Endothelial cell of umbilical vein (primary cell): ENCODE results near the gene APOL4. TPM values are rescaled to one million over a fixed set of nuclear protein-coding genes. Genes with fewer than 3 reads are reported as not detected.

Experiments used
- BruUV-seq: library from RNA; stranded (reverse); fragments of 400-500 nt; replicated peaks from 2 replicates; lab custom pipeline; 2021; lab: Mats Ljungman, UMichigan
- CTCF ChIA-PET: fragments of 300-600, 350-600 bp; sonication (Branson Sonifier 250); formaldehyde crosslinking; loops from one replicate; lab custom pipeline; 2021; ENCODE audit warnings: antibody characterized with exemption, inconsistent platforms; lab: Charles Lee
- POLR2A ChIA-PET: fragments of 300-600, 350-600 bp; sonication (Branson Sonifier 250); formaldehyde crosslinking; loops from one replicate; lab custom pipeline; 2021; ENCODE audit warnings: antibody characterized with exemption, inconsistent platforms; lab: Charles Lee
- DNase-seq: peaks from one replicate; pipeline ENCODE4 v3.0.0-alpha.2; 2011; ENCODE audit warnings: low read depth, low spot score
- FAIRE-seq: peaks from 2 replicates; lab custom pipeline; 2011; peaks lifted over from hg19 to GRCh38; lab: Jason Lieb, UNC
- H2AFZ ChIP-seq: 2 replicates; pipeline ENCODE4 v1.6.0; 2012; ENCODE audit warnings: low read depth, low read length, control low read depth, inconsistent platforms
- H3K27ac ChIP-seq: 2 replicates; pipeline ENCODE4 v1.5.1; 2011; ENCODE audit warnings: low read depth, mild to moderate bottlenecking, control low read depth, low read length, moderate library complexity; ENCODE audit not compliant: insufficient read depth
- H3K27me3 ChIP-seq, 2 experiments: 2 replicates each; pipeline versions ENCODE4 v1.6.0 to v1.6.1; 2011; ENCODE audit warnings: low read length in 2 of 2, mixed read lengths in 1 of 2; ENCODE audit not compliant: control insufficient read depth in 2 of 2, insufficient read depth in 2 of 2
- H3K36me3 ChIP-seq, 2 experiments: 2 replicates in 1 of 2; 3 replicates in 1 of 2; pipeline ENCODE4 v1.5.1; 2011; ENCODE audit warnings: low read length in 2 of 2, mild to moderate bottlenecking in 1 of 2, moderate library complexity in 1 of 2; ENCODE audit not compliant: control insufficient read depth in 2 of 2, insufficient read depth in 2 of 2; ENCODE audit errors: extremely low read depth in 1 of 2
- H3K4me1 ChIP-seq: 3 replicates; pipeline ENCODE4 v1.5.1; 2011; ENCODE audit warnings: mild to moderate bottlenecking, low read length; ENCODE audit not compliant: control insufficient read depth, insufficient read depth; ENCODE audit errors: extremely low read depth
- H3K4me2 ChIP-seq: 2 replicates; pipeline ENCODE4 v1.6.1; 2011; ENCODE audit warnings: low read length, control low read depth, mixed read lengths; ENCODE audit not compliant: insufficient read depth
- H3K4me3 ChIP-seq, 3 experiments: fragments of 200-600 bp in 1 of 3; sonication (generic), shearing (Covaris generic) in 1 of 3; replicated peaks in 1 of 3; 2 replicates each; pipeline ENCODE4 v1.5.1; 2011 to 2016; ENCODE audit warnings: control low read depth in 3 of 3, low read length in 3 of 3, mild to moderate bottlenecking in 2 of 3, inconsistent platforms in 1 of 3, low read depth in 1 of 3, moderate library complexity in 1 of 3; ENCODE audit not compliant: insufficient read depth in 1 of 3
- H3K79me2 ChIP-seq: 2 replicates; pipeline ENCODE4 v1.6.0; 2012; ENCODE audit warnings: low read length, inconsistent platforms; ENCODE audit not compliant: control insufficient read depth, insufficient read depth
- H3K9ac ChIP-seq: replicated peaks from 2 replicates; pipeline ENCODE3; 2011; ENCODE audit warnings: low read length, control low read depth; ENCODE audit not compliant: insufficient read depth; ENCODE audit errors: extremely low read depth
- H3K9me1 ChIP-seq: replicated peaks from 3 replicates; pipeline ENCODE4 v1.6.0; 2011; ENCODE audit warnings: mild to moderate bottlenecking, low read length; ENCODE audit not compliant: control insufficient read depth, insufficient read depth; ENCODE audit errors: extremely low read depth
- H3K9me3 ChIP-seq: replicated peaks from 2 replicates; pipeline ENCODE4 v1.5.1; 2012; ENCODE audit warnings: low read length, inconsistent platforms; ENCODE audit not compliant: control insufficient read depth, insufficient read depth
- H4K20me1 ChIP-seq: replicated peaks from 2 replicates; pipeline ENCODE3; 2011; ENCODE audit warnings: mild to moderate bottlenecking, low read length; ENCODE audit not compliant: control insufficient read depth, insufficient read depth; ENCODE audit errors: extremely low read depth
- EZH2 ChIP-seq: IDR thresholded peaks from 2 replicates; pipeline ENCODE4 v1.6.1; 2012; ENCODE audit warnings: borderline replicate concordance, low read depth, mild to moderate bottlenecking, moderate library complexity, low read length, inconsistent platforms; ENCODE audit not compliant: severe bottlenecking
- FOS ChIP-seq: IDR thresholded peaks from 2 replicates; pipeline ENCODE4 v1.6.1; 2011; ENCODE audit warnings: mild to moderate bottlenecking, low read length, moderate library complexity, borderline replicate concordance; ENCODE audit not compliant: insufficient read depth
- GATA2 ChIP-seq: IDR thresholded peaks from 2 replicates; pipeline ENCODE4 v1.7.0; 2011; ENCODE audit warnings: low read depth, mild to moderate bottlenecking, moderate library complexity, mixed read lengths, low read length; ENCODE audit not compliant: insufficient read length, insufficient read depth
- JUN ChIP-seq: IDR thresholded peaks from 2 replicates; pipeline ENCODE4 v1.6.1; 2011; ENCODE audit warnings: borderline replicate concordance, low read depth; ENCODE audit not compliant: insufficient read length, insufficient read depth
- MYC ChIP-seq: IDR thresholded peaks from one replicate; pipeline ENCODE4 v1.6.1; 2011; ENCODE audit warnings: mild to moderate bottlenecking, low read depth, low read length
- POLR2A ChIP-seq: IDR thresholded peaks from 2 replicates; pipeline ENCODE4 v1.6.1; 2012; ENCODE audit warnings: low read depth, mild to moderate bottlenecking, control low read depth, low read length
- POLR2AphosphoS5 ChIP-seq: IDR thresholded peaks from 2 replicates; pipeline ENCODE4 v1.6.1; 2012; ENCODE audit warnings: low read depth, mild to moderate bottlenecking, control low read depth, low read length, moderate library complexity; ENCODE audit not compliant: insufficient read depth
- dilution Hi-C: fragments of 300-500 bp; cut with MboI; formaldehyde crosslinking; loops from one replicate; pipeline ENCODE4 v1.15.0; 2019; ENCODE audit warnings: low sequenced_read_pairs; ENCODE audit not compliant: extremely low pct_ligation_motif_present
- intact Hi-C: fragments of 100-400 bp; cut with micrococcal nuclease; formaldehyde crosslinking; loops from one replicate; pipeline ENCODE4 v1.10.0; 2022
- polyA plus RNA-seq, 4 experiments: library from polyadenylated mRNA; depleted of rRNA in 3 of 4; stranded (reverse) in 3 of 4; unstranded in 1 of 4; fragments of >200 nt; gene quantifications; 2 replicates each; pipeline versions ENCODE4 v1.2.1 to v1.2.3, GENCODE V29; 2011 to 2012; ENCODE audit warnings: missing spikeins in 1 of 4
- total RNA-seq: library from RNA; stranded (reverse); gene quantifications from 2 replicates; pipeline ENCODE4 v1.2.3, GENCODE V29; 2021
- TF ChIP-seq, protein P1 (sequence below): IDR thresholded peaks from 2 replicates; pipeline ENCODE4 v1.6.1; 2011; ENCODE audit not compliant: insufficient read depth, insufficient read length
- TF ChIP-seq, protein P2 (sequence below), 2 donors: IDR thresholded peaks; 1 replicate in 1 of 2; 2 replicates in 1 of 2; pipeline ENCODE4 v1.5.1; 2011; ENCODE audit warnings: low read length in 2 of 2, mild to moderate bottlenecking in 2 of 2, moderate library complexity in 2 of 2, control low read depth in 1 of 2, inconsistent platforms in 1 of 2, low read depth in 1 of 2; ENCODE audit not compliant: insufficient read depth in 1 of 2; ENCODE audit errors: extremely low read depth in 1 of 2

APOL4 gene
- total and polyA plus RNA-seq, 2 donors (not counting 3 experiments of a cell fraction or from before 2014, with no cell fraction given) = 0.33 to 0.97 TPM

DNA sequence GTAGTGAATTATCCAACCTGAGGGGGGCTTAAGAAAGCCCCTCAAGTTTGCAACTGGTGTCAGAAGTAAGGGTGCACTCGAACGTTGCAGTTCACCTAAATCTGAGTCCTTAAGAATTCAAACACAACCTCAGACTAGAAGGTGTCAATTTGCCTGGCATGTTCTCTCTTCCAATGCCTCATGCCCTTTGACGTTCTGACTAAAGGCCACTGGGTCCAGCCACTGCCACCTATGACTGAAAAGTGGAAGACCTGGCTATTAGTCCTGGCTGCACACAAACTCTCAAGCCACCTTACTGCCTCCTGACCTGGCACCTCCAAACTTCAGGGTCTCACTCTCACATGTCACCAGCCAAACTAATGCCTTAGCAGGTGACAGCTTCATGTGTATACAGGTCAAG, 8.0 kb downstream of the APOL4 start:
- no peak overlapping the region for H2AFZ ChIP-seq
- no peaks in the 10 kb centered on the region for H3K9me3 ChIP-seq
- no peak overlapping the region for H3K27ac ChIP-seq
- peaks cover 0 to 6% of the 10 kb centered on the region in 2 experiments for H3K27me3 ChIP-seq
- H3K4me3 ChIP-seq = no peak overlapping the region
- H3K79me2 ChIP-seq = no peaks in the 10 kb centered on the region
- POLR2A ChIA-PET = no interaction called here
- TF ChIP-seq, protein P1, sequence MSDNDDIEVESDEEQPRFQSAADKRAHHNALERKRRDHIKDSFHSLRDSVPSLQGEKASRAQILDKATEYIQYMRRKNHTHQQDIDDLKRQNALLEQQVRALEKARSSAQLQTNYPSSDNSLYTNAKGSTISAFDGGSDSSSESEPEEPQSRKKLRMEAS = no peak
- TF ChIP-seq JUN (no peak), POLR2A (no peak), FOS (no peak), MYC (no peak), POLR2AphosphoS5 (no peak), EZH2 (no peak), GATA2 (no peak)
- TF ChIP-seq, protein P2, sequence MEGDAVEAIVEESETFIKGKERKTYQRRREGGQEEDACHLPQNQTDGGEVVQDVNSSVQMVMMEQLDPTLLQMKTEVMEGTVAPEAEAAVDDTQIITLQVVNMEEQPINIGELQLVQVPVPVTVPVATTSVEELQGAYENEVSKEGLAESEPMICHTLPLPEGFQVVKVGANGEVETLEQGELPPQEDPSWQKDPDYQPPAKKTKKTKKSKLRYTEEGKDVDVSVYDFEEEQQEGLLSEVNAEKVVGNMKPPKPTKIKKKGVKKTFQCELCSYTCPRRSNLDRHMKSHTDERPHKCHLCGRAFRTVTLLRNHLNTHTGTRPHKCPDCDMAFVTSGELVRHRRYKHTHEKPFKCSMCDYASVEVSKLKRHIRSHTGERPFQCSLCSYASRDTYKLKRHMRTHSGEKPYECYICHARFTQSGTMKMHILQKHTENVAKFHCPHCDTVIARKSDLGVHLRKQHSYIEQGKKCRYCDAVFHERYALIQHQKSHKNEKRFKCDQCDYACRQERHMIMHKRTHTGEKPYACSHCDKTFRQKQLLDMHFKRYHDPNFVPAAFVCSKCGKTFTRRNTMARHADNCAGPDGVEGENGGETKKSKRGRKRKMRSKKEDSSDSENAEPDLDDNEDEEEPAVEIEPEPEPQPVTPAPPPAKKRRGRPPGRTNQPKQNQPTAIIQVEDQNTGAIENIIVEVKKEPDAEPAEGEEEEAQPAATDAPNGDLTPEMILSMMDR (IDR thresholded peaks at IDR 0.05; ENCODE audit: extremely low read depth in 1 of 2, insufficient read depth in 1 of 2, low read depth in 1 of 2, low read length in 2 of 2) = no peak
- dilution Hi-C loops (no loop called here), intact Hi-C loops (no loop called here)
- no TSS peak for BruUV-seq
- DNase-seq = no peak
- no peaks in the 10 kb centered on the region for H3K36me3 ChIP-seq
- no peak overlapping the region for H3K9ac ChIP-seq
- CTCF ChIA-PET = interaction anchor here (0.9 to 3.4 kb wide), 5 partner anchors 28 to 293 kb away, joined by 3 to 26 read pairs (median 16); no protein-coding TSS in a partner anchor
- no peaks in the 10 kb centered on the region for H3K9me1 ChIP-seq
- H3K4me1 ChIP-seq = peaks cover 33% of the 10 kb centered on the region
- no peak for FAIRE-seq
- H4K20me1 ChIP-seq = no peaks in the 10 kb centered on the region
- H3K4me2 ChIP-seq = no peak overlapping the region
